Sigmoid colon (tissue), 4 donors: ENCODE results near the gene ADIPOR1.

Source experiments
- CTCF ChIP-seq, 4 experiments: fragments of 450-650 bp in 3 of 4; fragments of 200-600 bp in 1 of 4; IDR thresholded peaks; one replicate each; pipeline ENCODE4 v1.5.1; 2016 to 2019; ENCODE audit warnings: antibody characterized with exemption in 4 of 4, mild to moderate bottlenecking in 3 of 4, moderate library complexity in 2 of 4
- EP300 ChIP-seq, 4 donors: sonication (generic); formaldehyde crosslinking; IDR thresholded peaks; one replicate each; pipeline ENCODE4 v1.6.1; 2017; ENCODE audit warnings: antibody characterized with exemption in 4 of 4
- POLR2A ChIP-seq, 2 donors: fragments of 450-650 bp; IDR thresholded peaks; one replicate each; pipeline ENCODE4 v1.6.1; 2016; ENCODE audit warnings: antibody characterized with exemption in 2 of 2, mild to moderate bottlenecking in 2 of 2, moderate library complexity in 2 of 2
- POLR2AphosphoS5 ChIP-seq, 4 donors: sonication (generic); formaldehyde crosslinking; IDR thresholded peaks; one replicate each; pipeline ENCODE4 v1.6.1; 2017; ENCODE audit warnings: antibody characterized with exemption in 4 of 4

- TF ChIP-seq CTCF (IDR thresholded peaks at IDR 0.05) = no peak
- no peak for TF ChIP-seq POLR2AphosphoS5 (IDR thresholded peaks at IDR 0.05)
- TF ChIP-seq POLR2A (IDR thresholded peaks at IDR 0.05) = no peak
- TF ChIP-seq EP300 (IDR thresholded peaks at IDR 0.05) = no peak
These were observed 19.7 kb downstream of the ADIPOR1 start for GRCh38 chr1:202938287-202938925.
